HepG2 (cell line): Measurements from ENCODE around the gene APLF. TPM values are rescaled to one million over a fixed set of nuclear protein-coding genes. Genes with fewer than 3 reads are reported as not detected.
A peak's percentile ranks its signal among the peaks of the same experiment; 100 is the strongest.

ENCODE experiments used
- BCL6 ChIP-seq: IDR thresholded peaks from 2 replicates; pipeline ENCODE4 v1.6.1; 2016; ENCODE audit warnings: missing genetic modification reagents, missing compliant biosample characterization
- CEBPG ChIP-seq: IDR thresholded peaks from 2 replicates; pipeline ENCODE4 v1.6.1; 2016
- DNMT1 ChIP-seq: sonication (generic); formaldehyde crosslinking; IDR thresholded peaks from 2 replicates; pipeline ENCODE4 v1.5.1; 2020; ENCODE audit warnings: mild to moderate bottlenecking, missing genetic modification reagents
- ELF1 ChIP-seq: sonication (generic); formaldehyde crosslinking; IDR thresholded peaks from 2 replicates; pipeline ENCODE4 v1.4.0; 2020; ENCODE audit warnings: missing genetic modification reagents
- FOXC1 ChIP-seq: sonication (generic); formaldehyde crosslinking; IDR thresholded peaks from 2 replicates; pipeline ENCODE4 v1.8.0; 2022; ENCODE audit warnings: mild to moderate bottlenecking, missing genetic modification reagents, borderline replicate concordance
- HNF4A ChIP-seq: sonication (generic); formaldehyde crosslinking; IDR thresholded peaks from 2 replicates; pipeline ENCODE4 v1.4.0; 2020; ENCODE audit warnings: missing genetic modification reagents
- KAT8 ChIP-seq: IDR thresholded peaks from 2 replicates; pipeline ENCODE4 v1.6.1; 2016; ENCODE audit warnings: missing genetic modification reagents, missing compliant biosample characterization
- MXI1 ChIP-seq: IDR thresholded peaks from 3 replicates; pipeline ENCODE4 v1.6.1; 2012; ENCODE audit warnings: low read depth, low read length, inconsistent platforms, borderline replicate concordance
- SIX1 ChIP-seq: sonication (generic); formaldehyde crosslinking; IDR thresholded peaks from 2 replicates; pipeline ENCODE4 v1.4.0; 2020; ENCODE audit warnings: missing genetic modification reagents, borderline replicate concordance
- TAF1 ChIP-seq: sonication (generic); formaldehyde crosslinking; IDR thresholded peaks from 2 replicates; pipeline ENCODE4 v1.4.0; 2020; ENCODE audit warnings: missing genetic modification reagents
- TAF15 ChIP-seq: fragments of 200-400 bp; formaldehyde crosslinking; IDR thresholded peaks from one replicate; pipeline ENCODE4 v1.6.1; 2018; ENCODE audit warnings: mild to moderate bottlenecking, low read depth, low read length; ENCODE audit not compliant: poor library complexity, severe bottlenecking
- THYN1 ChIP-seq: sonication (generic); formaldehyde crosslinking; IDR thresholded peaks from 2 replicates; pipeline ENCODE4 v1.8.1; 2023; ENCODE audit warnings: low read depth, mild to moderate bottlenecking, moderate library complexity, missing genetic modification reagents, borderline replicate concordance
- ZBTB20 ChIP-seq: sonication (generic); formaldehyde crosslinking; IDR thresholded peaks from 2 replicates; pipeline ENCODE4 v1.8.1; 2023; ENCODE audit warnings: missing genetic modification reagents, low read depth, mild to moderate bottlenecking, borderline replicate concordance
- ZNF333 ChIP-seq: sonication (generic); formaldehyde crosslinking; IDR thresholded peaks from 2 replicates; pipeline ENCODE4 v1.4.0; 2020; ENCODE audit warnings: mild to moderate bottlenecking, missing genetic modification reagents, borderline replicate concordance
- ZNF431 ChIP-seq: sonication (generic); formaldehyde crosslinking; IDR thresholded peaks from 2 replicates; pipeline ENCODE4 v1.9.0; 2022; ENCODE audit warnings: missing genetic modification reagents, low read depth, mild to moderate bottlenecking, borderline replicate concordance
- ZNF564 ChIP-seq: sonication (generic); formaldehyde crosslinking; IDR thresholded peaks from 2 replicates; pipeline ENCODE4 v1.8.1; 2023; ENCODE audit warnings: mild to moderate bottlenecking, missing genetic modification reagents
- ZNF713 ChIP-seq: sonication (generic); formaldehyde crosslinking; IDR thresholded peaks from 2 replicates; pipeline ENCODE4 v1.4.0; 2020; ENCODE audit warnings: mild to moderate bottlenecking, missing genetic modification reagents
- ZNF724P ChIP-seq: sonication (generic); formaldehyde crosslinking; IDR thresholded peaks from 2 replicates; pipeline ENCODE4 v1.8.0; 2022; ENCODE audit warnings: missing genetic modification reagents, borderline replicate concordance
- polyA plus RNA-seq, 8 experiments: library from polyadenylated mRNA; depleted of rRNA in 3 of 8; stranded (reverse) in 7 of 8; unstranded in 1 of 8; fragments of >200 nt; fragmentation: Illumina TruSeq in 4 of 8; extraction: Trizol in 4 of 8; gene quantifications; 2 replicates each; pipeline versions ENCODE4 v1.2.1 to v1.2.3, GENCODE V29; 2011 to 2016; ENCODE audit warnings: low read depth in 4 of 8, missing spikeins in 1 of 8, mixed read lengths in 1 of 8; ENCODE audit not compliant: insufficient read depth in 1 of 8
- total RNA-seq, 5 experiments: library from RNA; depleted of rRNA; stranded (reverse); fragments of >200 nt; fragmentation: Illumina TruSeq; extraction: Trizol; gene quantifications; 2 replicates each; pipeline ENCODE4 v1.2.3, GENCODE V29; 2016; ENCODE audit warnings: low read depth in 1 of 5
- TF ChIP-seq, protein P1 (sequence below): sonication (generic); formaldehyde crosslinking; IDR thresholded peaks from 2 replicates; pipeline ENCODE4 v1.4.0; 2020; ENCODE audit warnings: missing genetic modification reagents
- TF ChIP-seq, protein P2 (sequence below): sonication (generic); formaldehyde crosslinking; IDR thresholded peaks from 2 replicates; pipeline ENCODE4 v1.9.0; 2022; ENCODE audit warnings: low read depth, missing genetic modification reagents
- TF ChIP-seq, protein P3 (sequence below): fragments of 450-650 bp; IDR thresholded peaks from 2 replicates; pipeline ENCODE4 v1.6.1; 2016
- TF ChIP-seq, protein P4 (sequence below): sonication (generic); formaldehyde crosslinking; conservative IDR thresholded peaks from 2 replicates; pipeline ENCODE4 v1.8.0; 2022; ENCODE audit warnings: low read depth, missing genetic modification reagents
- TF ChIP-seq, protein P5 (sequence below): IDR thresholded peaks from 2 replicates; pipeline ENCODE4 v1.6.1; 2016

The APLF gene
- total and polyA plus RNA-seq, 2 of the 13 experiments (the other 11 are each of a cell fraction or from before 2014, with no cell fraction given) = 0.45 to 2.2 TPM

DNA sequence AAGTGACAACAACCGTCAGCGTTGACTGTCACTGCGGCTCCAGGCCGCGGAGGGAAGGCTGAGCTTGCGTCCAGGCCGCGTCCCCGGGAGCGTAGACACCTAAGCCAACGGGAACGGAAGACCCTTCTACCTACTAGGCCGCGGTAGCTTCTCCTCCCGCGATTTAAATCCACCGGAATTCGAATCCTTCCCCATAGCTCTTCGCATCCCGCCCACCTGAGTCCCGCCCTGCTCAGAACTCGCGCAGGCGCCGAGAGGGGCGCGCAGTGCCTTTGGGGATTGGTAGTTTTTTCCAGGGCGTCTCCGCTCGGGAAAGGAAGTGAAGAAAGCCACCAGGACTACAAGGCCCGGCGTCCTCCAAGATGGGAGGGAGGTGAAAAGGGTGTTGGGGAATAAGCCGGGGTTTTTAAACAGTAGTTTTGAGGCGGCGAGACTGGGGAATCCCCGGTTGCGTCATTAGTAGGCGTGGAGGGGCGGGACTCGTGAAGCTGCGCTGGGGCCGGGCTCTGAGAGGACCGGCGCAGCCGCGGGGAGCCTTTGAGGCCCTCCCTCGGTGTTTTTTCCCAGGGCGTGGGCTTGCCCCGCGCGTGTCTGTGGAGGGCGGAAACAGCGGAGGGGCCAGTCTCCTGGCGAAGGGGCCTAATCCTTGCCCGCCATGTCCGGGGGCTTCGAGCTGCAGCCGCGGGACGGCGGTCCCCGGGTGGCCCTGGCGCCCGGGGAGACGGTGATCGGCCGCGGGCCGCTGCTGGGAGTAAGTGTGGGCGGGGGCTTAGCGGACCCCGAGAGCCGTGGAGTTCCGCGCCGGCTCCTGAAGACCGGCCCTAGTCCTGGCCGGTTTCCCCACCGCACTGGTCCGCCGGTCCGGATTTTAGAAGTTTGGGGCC lies at the start of gene APLF, which contains the start of gene FBXO48 (continued):
- TF ChIP-seq, protein P1, sequence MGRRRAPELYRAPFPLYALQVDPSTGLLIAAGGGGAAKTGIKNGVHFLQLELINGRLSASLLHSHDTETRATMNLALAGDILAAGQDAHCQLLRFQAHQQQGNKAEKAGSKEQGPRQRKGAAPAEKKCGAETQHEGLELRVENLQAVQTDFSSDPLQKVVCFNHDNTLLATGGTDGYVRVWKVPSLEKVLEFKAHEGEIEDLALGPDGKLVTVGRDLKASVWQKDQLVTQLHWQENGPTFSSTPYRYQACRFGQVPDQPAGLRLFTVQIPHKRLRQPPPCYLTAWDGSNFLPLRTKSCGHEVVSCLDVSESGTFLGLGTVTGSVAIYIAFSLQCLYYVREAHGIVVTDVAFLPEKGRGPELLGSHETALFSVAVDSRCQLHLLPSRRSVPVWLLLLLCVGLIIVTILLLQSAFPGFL (CRISPR knock-in tag) = 0 out of 2 replicates have a peak, but pooled peaks have one; percentile 51
- TF ChIP-seq ZNF431 (CRISPR knock-in tag) = 0 out of 2 replicates have a peak, but pooled peaks have one; percentile 42
- TF ChIP-seq ZNF333 (CRISPR knock-in tag) = peak; percentile 93; the same call in 1 of the 2 replicates
- TF ChIP-seq, protein P2, sequence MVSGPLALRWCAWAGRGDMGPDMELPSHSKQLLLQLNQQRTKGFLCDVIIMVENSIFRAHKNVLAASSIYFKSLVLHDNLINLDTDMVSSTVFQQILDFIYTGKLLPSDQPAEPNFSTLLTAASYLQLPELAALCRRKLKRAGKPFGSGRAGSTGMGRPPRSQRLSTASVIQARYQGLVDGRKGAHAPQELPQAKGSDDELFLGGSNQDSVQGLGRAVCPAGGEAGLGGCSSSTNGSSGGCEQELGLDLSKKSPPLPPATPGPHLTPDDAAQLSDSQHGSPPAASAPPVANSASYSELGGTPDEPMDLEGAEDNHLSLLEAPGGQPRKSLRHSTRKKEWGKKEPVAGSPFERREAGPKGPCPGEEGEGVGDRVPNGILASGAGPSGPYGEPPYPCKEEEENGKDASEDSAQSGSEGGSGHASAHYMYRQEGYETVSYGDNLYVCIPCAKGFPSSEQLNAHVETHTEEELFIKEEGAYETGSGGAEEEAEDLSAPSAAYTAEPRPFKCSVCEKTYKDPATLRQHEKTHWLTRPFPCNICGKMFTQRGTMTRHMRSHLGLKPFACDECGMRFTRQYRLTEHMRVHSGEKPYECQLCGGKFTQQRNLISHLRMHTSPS (CRISPR knock-in tag) = no peak
- TF ChIP-seq TAF15 = no peak
- TF ChIP-seq BCL6 (CRISPR knock-in tag) = no peak; the same call in 1 of the 2 replicates
- no peak for TF ChIP-seq ZNF713 (CRISPR knock-in tag)
- TF ChIP-seq MXI1 = peak; percentile 70; the same call in 2 of the 3 replicates
- TF ChIP-seq ZNF724P (CRISPR knock-in tag) = no peak; the same call in 1 of the 2 replicates
- no peak for TF ChIP-seq ZNF564 (CRISPR knock-in tag)
- TF ChIP-seq CEBPG = peak; percentile 96
- peak; percentile 84; the same call in 1 of the 2 replicates for TF ChIP-seq THYN1
- TF ChIP-seq HNF4A (CRISPR knock-in tag) = 0 out of 2 replicates have a peak, but pooled peaks have one; percentile 17
- TF ChIP-seq, protein P3, sequence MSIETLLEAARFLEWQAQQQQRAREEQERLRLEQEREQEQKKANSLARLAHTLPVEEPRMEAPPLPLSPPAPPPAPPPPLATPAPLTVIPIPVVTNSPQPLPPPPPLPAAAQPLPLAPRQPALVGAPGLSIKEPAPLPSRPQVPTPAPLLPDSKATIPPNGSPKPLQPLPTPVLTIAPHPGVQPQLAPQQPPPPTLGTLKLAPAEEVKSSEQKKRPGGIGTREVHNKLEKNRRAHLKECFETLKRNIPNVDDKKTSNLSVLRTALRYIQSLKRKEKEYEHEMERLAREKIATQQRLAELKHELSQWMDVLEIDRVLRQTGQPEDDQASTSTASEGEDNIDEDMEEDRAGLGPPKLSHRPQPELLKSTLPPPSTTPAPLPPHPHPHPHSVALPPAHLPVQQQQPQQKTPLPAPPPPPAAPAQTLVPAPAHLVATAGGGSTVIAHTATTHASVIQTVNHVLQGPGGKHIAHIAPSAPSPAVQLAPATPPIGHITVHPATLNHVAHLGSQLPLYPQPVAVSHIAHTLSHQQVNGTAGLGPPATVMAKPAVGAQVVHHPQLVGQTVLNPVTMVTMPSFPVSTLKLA = peak; percentile 32; the same call in 1 of the 2 replicates
- peak; percentile 65 for TF ChIP-seq ZBTB20 (CRISPR knock-in tag)
- TF ChIP-seq, protein P4, sequence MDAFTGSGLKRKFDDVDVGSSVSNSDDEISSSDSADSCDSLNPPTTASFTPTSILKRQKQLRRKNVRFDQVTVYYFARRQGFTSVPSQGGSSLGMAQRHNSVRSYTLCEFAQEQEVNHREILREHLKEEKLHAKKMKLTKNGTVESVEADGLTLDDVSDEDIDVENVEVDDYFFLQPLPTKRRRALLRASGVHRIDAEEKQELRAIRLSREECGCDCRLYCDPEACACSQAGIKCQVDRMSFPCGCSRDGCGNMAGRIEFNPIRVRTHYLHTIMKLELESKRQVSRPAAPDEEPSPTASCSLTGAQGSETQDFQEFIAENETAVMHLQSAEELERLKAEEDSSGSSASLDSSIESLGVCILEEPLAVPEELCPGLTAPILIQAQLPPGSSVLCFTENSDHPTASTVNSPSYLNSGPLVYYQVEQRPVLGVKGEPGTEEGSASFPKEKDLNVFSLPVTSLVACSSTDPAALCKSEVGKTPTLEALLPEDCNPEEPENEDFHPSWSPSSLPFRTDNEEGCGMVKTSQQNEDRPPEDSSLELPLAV = no peak
- no peak for TF ChIP-seq SIX1 (CRISPR knock-in tag)
- peak; percentile 73 for TF ChIP-seq ELF1 (CRISPR knock-in tag)
- TF ChIP-seq, protein P5, sequence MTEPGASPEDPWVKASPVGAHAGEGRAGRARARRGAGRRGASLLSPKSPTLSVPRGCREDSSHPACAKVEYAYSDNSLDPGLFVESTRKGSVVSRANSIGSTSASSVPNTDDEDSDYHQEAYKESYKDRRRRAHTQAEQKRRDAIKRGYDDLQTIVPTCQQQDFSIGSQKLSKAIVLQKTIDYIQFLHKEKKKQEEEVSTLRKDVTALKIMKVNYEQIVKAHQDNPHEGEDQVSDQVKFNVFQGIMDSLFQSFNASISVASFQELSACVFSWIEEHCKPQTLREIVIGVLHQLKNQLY (CRISPR knock-in tag) = no peak
- peak; percentile 81 for TF ChIP-seq FOXC1 (CRISPR knock-in tag)
- peak; percentile 81 for TF ChIP-seq KAT8 (CRISPR knock-in tag)
- no peak; the same call in 1 of the 2 replicates for TF ChIP-seq DNMT1 (CRISPR knock-in tag)
- TF ChIP-seq TAF1 = peak; percentile 63
